EL (cell line): ENCODE results near the gene DDIT4L.
"Not testable (repeated sequence)": the region's sequence is repeated elsewhere in the genome, so short reads cannot be mapped to it uniquely, and the experiment has no call there.

ENCODE experiments used
- DNase-seq: peaks from one replicate; pipeline ENCODE4 v3.0.0-alpha.2; 2016

DDIT4L gene

DNA sequence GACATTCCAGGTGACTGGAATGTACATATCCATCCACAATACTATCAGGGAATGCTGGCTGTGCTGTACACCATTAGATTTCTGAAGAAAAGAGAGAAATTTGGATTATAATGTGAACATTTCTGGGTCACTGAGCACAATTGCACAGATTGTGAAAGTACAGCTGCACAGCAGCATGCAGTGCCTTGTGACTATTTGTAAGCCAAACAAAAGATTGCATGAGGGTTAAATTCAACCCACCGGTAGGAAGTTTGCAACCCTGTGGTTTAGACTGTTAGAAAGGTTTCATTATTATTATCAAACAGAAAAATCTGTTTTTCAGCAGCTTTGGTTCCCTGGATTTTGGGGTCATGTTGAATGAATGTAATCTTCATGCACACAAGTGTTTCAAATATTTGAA, 24.5 kb downstream of the DDIT4L start:
- no peak for DNase-seq

- DNase-seq = no peak
These were observed 25.2 kb downstream of the DDIT4L start for GRCh38 chr4:100164808-100165760.

DNA sequence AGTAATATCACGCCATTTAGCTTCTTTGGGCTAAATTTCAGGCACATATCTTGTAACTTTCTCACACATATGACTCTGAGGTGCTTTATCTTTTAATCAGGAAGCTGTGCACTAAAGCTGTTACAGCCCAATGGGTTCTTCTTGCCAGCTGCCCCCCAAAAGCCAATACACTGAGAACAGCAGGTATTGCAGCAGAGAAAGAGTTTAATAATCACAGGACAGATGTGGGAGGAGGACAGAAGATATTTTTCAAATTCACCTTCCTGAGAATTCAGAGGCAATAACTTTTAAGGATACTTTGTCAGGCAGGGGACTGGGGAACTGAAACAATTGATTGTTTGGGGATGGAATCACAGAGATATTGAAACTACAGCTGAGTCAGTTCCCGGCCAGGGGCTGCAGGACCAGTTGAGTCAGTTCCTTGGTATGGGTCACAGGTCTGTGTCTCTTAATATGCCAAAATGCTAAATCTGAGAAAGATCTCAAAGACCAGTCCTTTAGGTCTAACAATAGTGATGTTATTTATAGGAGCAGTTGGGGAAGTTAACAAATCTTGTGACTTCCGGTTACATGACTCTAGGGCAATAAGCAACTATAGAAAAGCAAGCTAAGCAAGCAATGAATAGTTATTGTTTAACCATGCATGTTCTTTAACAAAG, 28.1 kb downstream of the DDIT4L start:
- no peak for DNase-seq

DNA sequence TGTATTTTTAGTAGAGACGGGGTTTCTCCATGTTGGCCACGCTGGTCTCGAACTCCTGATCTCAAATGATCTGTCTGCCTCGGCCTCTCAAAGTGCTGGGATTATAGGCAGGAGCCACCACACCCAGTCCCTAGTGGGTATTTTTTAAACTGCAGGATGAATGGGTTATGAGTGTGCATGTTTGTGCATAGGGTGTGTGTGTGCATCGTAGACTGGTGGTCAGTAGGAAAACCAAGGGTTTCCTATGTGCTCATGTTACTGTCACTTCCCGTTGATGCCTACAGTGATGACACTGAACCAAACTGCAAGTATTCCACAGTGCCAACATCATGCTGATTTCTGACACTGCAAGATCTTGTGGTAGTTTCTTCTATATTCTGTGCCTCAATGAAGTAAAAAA, 41.1 kb downstream of the DDIT4L start:
- DNase-seq = no peak

DNA sequence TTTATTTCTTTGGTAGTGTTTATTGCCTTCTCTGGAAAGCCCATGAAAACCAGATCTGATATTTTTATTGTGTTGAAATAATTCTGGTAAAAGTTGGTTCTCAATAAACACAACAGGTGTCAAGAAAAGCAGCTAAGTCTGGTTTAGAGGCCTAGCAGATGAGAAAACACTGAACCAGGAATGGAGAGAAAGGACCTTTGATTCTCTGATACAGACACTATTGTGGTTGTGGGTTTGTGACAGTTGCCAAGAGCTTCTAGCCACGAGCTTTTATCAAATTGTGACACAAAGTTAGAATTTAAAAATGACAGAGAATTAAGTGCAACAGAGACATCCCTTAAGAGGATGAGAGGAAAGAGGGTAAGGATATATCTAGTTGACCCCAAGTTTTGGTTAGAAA, 42.6 kb downstream of the DDIT4L start:
- DNase-seq = no peak

DNA sequence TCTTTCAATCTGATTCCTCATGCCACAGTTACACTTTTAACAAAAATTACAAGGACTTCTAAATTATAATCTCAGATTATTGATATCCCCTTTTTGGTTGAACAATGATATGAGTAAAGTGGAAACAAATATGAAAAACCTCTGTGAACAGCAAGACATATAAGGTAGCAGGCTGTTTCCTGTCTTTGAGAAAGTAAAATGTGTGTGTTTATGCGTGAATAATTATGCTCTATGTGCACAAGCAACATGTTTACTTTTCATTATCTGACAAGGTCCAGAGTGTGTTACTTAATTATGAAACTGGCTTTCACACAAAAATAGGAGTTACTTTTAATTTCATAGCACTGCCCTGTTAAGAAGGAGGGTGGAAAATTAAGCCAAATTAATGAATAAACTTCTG, 43.1 kb downstream of the DDIT4L start:
- DNase-seq = no peak

DNA sequence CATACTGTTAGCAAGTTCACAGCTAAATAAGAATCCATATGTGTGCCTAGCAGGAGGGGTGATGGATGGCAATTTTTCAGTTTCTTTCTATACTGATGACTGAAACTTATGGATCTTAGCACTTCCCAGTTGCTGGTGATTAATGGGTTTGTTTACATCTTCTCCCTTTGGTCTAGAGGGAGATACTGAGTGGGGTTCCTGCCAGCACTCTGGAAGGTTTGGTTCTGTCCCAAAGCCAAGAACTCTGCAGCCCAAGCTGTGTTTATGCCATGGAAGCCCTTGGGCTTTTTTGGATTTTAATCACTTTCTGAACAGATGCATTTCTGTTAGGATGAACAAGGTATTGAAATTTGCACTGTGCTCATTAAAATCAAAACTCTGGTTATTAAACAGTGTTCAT, 43.5 kb downstream of the DDIT4L start:
- DNase-seq = no peak

- not testable (repeated sequence) for DNase-seq
These were observed 52.9 kb downstream of the DDIT4L start for GRCh38 chr4:100137320-100137719.
